NCI-H510A treated with DMSO at 0.1 percent for 48 hours (cell line): ENCODE measurements around the gene ABCC4.

Experiments
- DNase-seq: peaks from one replicate; lab custom pipeline; 2025; lab: John Stamatoyannopoulos, UW

Gene ABCC4

DNA sequence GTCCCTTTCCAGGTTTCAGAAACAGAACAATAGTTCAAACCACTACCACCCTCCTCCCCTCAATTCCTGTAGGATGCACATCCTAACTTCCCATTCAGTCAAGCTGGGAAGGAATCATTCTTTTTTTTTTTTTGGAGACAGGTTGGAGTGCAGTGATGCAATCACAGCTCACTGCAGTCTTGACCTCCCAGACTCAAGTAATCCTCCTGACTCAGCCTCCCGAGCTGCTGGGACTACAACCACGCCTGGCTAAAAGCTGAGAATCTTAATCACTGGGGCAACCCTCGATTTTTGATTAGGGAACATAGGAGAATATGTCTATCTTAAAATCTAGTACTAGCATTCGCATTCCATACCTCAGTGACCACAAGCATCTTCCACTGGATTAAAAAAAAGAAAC, 146.2 kb downstream of the ABCC4 start:
- no peak for DNase-seq

DNA sequence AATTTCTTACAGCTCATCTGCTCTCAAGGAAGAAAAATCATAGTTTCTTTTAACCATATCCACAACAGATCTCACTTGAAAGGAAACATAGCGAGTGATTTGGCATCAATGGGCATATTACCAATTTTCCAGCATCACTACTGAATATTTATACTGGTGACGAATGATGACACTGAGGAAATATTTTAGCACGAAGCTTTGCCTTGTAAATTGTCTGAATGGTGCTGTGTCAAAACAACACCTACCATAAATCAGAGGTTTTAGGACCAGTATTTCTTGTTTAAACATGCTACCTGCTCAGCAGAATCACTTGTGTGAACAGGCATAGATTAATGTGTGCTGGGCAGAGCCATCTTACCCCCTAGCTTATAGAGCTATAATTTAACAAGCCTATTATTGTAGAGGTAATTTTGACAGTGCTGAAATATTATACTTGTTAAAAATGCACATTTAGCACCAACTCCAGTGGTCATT, 146.8 kb downstream of the ABCC4 start:
- peak; percentile 39 for DNase-seq

DNA sequence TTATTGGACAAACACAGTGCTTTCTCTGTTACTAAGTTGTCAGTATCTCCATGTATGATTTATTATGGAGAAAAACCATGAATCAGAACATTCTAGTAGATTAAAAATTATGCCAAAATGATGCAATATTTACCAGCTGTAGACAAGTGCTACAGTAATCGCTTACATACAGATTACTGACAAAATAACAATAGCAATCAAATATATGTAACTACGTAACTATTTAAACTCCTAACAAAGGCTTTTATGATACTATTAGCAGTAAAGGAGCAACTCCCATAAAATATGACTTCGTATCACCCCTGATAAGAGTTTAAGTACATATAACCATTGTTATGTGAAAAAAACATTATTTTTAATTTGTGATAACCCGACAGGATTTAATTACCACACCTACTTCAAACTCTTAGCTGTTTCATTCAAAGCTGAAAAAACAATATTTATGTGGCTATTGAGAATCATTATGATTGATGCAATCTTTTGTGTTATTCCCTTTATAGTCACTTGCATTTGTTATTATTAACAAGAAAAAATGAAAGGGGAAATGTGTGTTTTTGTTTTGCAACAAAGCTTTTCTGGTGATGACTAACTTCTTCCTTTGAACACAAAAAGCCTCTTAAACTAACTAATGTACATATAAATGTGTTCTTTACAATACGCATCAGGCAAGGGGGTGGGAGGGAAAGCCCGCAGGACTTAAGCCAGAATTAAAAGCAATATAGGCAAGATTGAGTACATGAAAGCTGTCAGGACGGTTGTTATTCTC, 147.4 kb downstream of the ABCC4 start:
- DNase-seq = peak; percentile 28

DNA sequence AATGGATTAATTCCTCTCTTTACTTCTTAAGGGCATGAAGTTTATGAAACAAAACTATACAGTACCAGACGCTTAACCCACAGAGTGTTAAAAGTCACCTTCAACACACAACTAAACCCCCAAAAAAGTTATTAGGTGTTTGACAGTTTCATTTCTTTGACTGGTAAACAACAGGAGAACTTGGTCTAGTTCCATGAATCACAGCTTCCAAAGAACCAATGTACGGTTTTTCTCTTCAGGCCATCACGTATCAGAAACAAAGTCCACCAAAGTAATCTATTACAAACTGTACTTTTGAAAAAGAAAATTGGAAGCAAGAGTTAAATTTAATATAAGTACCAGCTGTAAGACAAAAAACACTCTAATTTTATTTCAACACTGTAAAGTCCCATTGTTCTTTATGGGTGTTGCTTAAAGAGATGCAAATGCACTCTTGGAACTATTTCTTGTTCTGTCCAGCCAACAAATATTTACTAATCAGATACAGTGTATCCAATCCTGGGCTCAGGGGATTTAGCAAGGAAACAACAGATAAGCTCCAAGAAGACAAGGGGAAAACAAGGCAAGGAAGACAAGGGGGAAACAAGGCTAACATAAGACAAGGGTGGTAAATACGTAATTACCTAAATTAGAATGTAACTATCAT, 149.2 kb downstream of the ABCC4 start:
- no peak for DNase-seq

DNA sequence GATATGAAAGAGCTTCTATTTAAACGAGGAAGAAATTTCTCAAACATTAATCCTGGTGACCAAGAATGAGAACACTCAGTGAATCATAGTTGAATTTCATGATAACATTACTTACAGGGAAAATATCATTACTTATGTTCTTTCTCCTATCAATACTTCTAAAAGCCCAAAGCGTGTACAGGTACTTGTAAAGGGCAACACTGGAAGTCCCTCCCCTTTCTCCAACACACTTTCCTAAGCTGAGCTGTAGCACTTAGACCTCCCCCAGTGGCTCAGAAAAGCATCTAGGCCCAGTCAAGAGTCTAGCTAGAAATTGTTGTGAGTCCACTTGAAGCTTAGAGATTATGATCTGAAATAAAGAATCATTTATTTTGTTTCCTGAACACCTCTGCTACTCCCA, 150.7 kb downstream of the ABCC4 start:
- DNase-seq = no peak

DNA sequence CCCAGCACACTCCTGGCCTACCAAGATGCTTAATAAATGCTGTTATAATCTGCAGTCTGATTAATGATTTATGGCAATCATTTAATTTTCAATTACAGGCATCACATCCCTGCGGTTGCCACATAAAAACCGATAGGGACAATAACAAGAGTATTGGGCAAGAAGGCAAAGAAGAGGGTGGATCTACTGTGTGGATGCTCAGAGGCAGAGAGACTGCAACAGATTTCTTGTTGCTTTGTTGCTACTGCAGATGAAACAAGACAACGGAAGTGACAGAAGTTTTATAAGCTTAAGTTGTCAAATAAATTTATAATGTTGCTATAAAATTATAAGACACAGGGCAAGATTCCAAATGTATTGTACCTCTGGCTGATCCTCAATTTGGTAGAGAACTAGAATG, 154.8 kb downstream of the ABCC4 start:
- no peak for DNase-seq

DNA sequence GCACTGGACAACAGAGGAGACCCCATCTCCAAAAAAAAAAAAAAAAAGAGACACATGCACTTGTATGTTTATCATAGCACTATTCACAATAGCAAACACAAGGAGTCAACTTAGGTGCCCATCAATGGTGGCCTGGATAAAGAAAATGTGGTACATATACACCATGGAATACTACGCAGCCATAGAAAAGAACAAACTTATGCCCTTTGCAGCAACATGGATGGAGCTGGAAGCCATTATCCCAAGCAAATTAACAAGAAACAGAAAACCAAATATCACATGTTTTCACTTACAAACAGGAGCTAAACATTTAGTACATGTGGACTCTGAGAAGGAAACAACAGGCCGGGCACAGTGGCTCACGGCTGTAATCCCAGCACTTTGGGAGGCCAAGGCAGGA, 155.7 kb downstream of the ABCC4 start:
- DNase-seq = no peak

DNA sequence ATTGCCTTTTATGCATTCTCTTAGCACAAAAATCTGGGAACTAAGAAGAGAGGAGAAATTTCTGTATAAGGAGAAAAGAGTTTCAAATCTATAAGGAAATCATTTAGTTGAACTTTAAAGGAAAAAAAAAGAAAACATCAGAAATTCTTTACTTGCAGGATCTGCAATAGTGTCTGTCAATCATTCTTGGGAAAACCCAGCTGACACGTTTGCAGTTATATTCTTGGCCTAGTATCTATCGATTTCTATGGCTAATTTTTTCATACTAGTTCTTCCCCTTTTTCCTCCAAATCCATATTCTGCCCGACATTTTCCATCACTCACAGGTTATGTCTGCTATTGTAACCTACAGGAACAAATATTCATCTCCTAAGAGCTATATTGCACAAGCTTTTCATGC, 160.7 kb downstream of the ABCC4 start:
- DNase-seq = no peak

DNA sequence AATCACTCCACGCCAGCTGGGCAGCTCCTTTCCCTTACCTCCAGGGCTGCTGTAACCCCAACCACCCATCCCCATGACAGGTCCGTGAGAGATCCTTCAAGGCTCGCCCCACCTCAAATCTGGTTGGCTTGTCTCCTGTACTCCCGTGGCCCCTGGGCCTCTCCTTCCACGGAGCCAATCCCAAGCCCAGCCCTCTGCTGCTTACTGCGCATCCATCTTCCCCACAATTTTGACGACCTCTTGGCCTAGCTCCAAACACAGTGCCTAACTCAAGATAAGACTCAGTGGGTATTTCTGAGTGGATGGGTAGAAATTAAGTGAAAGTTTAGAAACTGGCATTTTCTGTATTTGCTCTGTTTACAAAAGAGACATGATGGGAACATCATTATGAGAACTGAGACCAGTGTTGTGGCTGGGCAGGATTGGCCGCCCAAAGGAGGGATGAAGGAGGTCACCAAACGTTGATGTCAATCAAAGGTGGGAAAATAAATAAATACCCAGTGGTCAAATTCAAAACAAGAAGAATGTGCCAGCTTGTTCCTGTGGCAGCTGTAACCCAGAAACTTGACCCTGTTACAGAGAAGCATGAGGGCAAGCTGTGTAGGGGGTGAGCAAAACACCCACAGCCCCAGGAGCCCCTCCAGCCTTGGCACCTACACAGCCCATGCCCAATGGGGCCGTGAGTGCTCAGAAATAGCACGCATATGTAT, 162.2 kb downstream of the ABCC4 start:
- no peak for DNase-seq

DNA sequence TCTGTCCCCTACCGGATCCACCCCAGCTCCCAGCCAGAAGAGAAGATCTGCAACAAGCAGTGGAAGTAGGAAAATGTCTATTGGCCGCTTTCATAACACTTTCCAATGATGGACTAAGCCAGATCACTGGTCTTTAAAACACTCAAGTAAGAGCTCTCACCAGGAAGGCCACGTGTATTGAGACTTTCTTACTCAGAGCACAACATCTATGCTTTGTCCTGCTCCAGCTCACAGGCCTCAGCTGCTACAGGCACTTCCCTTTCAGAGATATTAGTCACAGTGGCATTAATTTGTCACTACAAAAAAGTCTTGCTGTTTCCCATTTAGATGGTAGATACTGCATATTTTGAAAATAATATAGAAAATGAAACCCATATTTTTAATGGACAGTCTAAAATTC, 164.2 kb downstream of the ABCC4 start:
- DNase-seq = no peak

DNA sequence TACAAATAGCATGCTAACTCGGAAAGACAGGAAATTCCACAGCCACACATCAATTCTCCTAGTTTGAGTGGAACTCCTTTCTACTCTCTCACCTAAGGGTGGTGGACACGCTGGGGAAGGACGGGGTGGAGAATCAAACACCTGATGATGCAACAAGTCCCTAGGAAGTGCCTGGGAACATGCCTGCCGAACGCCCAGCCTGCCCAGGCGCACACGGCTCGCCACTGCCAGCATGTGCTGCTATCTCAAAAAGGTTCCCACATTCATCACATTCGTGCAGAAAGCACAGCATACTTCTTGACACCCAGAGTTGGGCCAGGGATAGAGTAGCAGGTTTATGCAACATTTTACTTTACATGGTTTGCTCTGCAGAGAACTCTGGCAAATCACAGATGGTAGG, 164.6 kb downstream of the ABCC4 start:
- no peak for DNase-seq

DNA sequence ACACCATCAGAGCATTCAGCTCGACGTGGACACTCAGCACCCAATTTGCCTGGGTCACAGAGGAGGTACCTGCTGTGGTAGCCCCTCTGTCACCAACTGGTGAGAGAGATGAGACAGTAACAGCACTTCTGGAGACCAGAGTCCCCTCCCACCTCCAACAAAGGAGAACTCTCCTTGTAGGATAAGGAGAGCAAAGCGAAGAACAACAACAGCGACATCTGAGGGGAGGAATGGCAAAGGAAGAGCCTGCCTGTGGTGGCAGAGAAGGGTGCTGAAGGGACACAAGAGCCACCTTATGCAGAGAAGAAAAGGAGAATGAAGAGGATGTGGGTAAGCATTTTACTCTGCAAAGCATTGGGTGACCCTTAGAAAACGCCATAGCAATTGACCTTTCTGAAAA, 167.8 kb downstream of the ABCC4 start:
- no peak for DNase-seq

DNA sequence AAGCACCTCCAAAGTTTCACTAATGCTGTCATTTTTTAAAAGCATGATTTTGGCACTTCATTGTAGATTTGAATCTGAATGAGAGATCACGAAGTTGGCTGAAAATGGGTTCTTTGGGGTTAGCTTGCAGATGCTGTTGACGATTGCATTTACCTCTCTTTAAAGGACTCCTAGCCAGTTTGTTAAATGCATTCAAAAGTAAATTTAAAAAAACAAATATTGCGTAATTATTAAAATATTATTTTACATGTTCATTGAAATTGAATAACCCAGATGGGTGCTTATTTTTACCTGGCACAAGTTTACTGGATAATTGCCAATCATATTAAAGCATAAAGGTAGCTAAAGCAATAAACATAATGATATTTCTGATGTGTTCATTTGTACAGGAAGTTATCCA, 172.2 kb downstream of the ABCC4 start:
- no peak for DNase-seq

DNA sequence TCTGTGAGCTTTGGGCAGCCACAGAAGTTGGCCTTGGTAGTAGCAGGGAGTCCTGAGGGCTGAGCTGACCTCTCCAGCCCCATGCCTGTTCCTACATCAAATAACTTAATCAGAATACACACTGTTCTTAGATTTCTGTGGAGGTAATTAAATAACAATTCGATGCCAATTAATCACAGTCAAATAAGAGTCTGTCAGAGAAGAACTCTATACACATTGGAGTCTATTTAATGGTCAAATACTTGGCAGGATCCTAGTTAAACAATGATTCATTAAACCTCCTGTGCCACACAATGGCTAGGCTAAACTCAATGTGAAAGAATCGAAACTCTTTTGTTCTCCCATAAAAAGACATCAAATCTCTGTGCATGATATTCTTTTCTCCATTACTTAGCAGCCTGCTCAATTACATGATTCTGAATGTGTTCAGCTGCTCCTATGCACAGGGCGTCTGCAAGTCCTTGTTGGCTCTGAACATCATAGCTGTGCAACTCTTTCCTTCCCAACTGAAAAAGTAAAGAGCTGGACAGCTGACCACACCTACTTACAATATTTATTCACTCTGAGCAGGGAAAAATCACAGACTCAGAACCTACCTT, 173.1 kb downstream of the ABCC4 start:
- DNase-seq = peak; percentile 11

DNA sequence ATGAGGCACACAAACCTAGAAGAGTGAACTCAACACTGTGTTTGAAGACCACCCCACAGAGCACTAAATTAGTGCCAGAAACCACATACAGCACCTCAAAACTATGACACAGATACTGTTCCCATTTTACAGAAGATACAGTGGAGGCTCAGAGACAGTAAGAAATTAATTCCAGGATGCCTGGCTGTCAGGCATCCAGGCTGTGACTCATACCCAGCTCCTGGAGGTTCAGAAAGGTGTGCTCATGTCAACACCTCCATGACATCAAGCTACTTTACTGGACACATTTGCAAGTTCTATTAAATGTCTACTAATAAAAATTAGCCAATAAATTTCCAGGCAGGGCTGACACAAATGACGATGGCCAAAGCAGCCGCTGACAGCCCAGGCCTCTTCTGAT, 176.3 kb downstream of the ABCC4 start:
- no peak for DNase-seq

DNA sequence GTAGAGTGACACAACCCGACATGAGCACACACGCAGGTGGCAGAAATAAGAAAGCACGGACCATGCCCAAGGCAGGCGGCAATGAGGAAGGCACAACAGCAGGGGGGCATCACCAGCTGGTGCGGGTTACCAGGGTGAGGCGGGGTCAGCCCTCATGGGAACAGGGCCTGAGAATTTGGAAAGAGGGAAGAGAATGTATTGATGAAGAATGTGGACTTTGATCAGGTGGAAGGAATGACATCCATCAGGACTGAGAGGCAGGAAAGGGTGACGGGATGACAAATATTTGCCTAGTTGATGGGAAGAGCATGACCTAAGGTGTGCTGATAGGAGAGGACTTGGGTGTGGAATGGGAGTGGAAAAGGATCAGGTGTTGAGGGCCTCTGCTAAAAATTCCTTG, 177.5 kb downstream of the ABCC4 start:
- DNase-seq = no peak

DNA sequence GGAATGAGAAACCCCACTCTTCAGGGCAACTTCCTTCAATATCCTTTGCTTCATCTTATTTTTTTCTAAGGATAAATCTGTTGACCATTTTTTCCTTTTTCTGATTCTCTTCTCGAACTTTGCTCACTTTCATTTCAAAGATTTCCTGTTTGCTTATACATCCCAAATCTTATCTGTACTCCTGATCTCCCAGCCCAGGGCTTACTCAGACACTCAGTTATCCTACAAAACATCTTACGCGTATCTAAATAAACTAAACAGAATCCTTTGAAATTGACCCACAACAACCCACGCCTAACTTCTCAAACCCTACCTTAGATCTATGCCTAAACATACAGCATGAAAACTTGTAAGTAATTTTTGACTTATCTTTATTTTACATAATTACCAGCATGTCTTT, 179.2 kb downstream of the ABCC4 start:
- no peak for DNase-seq

DNA sequence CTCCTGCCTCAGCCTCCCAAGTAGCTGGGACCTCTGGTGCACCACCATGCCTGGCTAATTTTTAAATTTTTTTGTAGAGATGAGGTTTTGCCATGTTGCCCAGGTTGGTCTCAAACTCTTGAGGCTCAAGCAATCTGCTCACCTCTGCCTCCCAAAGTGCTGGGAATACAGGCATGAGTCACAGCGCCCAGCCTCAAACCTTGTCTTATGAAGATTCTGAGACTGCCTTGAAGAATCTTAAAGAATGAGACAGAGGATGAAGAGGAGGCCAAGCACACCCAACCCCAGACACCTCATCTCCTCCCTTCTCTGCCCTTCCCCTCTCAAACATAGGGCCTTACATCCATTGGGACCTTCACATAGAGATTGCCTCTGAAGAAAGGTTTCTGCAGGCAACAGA, 179.7 kb downstream of the ABCC4 start:
- DNase-seq = no peak

DNA sequence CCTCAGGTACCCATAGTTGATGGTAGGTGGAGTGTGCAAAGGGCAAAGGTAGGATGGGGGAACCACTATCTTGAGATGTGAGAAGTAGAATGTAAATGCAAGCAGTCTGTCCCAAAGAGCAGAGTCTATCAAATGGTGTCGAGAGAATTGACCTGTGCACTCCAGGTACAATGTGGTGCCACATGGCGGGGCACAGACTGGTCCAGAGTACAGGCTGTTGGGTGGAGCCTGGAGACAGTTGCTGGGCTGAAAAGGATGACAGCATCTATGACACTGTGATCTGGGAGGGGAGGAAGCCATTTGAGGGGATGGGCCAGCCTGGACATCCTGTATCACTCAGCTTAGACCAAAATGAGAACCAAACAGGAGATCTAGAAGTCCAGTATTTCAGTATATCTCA, 180.6 kb downstream of the ABCC4 start:
- DNase-seq = no peak

DNA sequence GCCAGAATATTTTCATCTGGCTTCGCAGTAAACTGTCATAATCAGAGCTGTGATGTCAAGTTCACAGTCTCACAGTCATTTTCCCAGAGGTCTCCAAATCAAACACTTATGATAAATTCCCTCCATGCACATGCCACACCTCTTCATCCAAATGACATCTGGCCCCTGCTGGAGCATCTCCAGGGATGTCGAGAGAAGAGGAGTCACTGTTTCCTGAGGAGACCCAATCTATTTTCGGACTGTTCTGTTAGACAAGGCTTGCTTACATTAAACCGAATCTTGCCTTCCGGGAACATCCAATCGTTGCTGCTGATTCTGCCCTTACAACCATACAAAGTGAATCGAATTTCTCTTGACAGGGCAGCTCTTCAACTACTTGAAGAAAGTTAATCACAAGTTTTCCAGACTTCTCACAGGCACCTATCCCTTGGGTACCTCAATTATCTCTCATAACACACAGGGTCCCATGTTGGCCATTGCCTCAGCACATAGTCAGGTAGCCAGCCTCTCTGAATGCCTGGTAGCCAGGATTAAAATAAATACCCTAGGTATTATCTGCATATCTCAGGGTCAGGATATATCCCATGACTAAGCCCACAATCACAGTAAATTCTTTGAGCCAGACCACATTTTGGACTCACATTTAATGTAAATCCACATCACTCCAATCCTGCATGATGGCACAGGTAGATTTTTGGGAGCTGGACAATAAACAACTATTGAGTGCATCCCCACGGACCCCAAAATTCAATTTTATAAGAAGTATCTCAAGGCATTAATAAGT, 182.5 kb downstream of the ABCC4 start:
- DNase-seq = no peak

DNA sequence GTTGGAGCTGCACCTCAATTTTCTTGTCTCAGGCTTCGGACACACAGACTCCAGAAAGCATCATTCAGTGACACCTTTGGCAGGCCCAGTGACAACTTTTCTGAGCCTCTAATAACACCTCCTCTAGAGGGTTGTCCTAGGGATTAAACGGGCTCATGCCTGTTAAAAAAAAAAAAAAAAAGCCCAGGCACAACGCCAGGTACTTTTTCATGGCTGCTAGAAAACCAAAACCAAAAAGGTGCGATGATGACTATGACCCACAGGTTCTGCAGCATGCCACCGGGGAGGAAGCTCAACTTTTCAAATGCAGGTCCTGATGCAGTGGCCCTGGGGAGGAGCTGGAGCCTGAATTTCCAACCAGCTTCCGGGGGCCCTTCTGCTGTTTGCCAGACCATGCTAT, 184.2 kb downstream of the ABCC4 start:
- no peak for DNase-seq

DNA sequence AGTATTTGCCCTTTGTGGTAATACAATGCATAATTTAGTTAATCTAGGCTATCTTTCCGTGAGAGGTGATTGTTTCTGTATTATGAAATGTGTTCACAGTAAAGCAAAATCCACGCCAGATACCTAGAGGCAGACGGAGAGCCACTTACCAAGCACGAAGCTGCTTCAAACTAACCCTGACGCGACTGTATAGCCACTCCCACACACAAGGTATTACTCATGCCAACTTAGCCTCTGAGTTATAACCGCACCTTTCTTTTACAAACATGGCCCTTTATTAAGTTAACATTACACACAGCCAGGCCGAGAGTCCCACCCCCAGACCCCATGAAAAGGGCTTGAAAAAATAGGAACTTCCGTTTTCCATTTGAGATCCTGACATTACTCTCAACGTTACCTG, 185.7 kb downstream of the ABCC4 start:
- no peak for DNase-seq
